Activated CD4-positive, alpha-beta T cell treated with anti-CD3 and anti-CD28 coated beads, Interleukin-2, amount 10 ng/mL, durations not matched to agents 24 days and 14 days (primary cell): ENCODE data around the gene ZSWIM8. TPM values are rescaled to one million over a fixed set of nuclear protein-coding genes. Genes with fewer than 3 reads are reported as not detected.
A peak's percentile ranks its signal among the peaks of the same experiment; 100 is the strongest.
"Not testable (repeated sequence)": the region's sequence is repeated elsewhere in the genome, so short reads cannot be mapped to it uniquely, and the experiment has no call there.

Experiments
- DNase-seq: peaks from one replicate; pipeline ENCODE4 v3.0.0; 2022
- H3K27ac Mint-ChIP-seq: one replicate; pipeline ENCODE4 v1.8.0; 2022; ENCODE audit warnings: mild to moderate bottlenecking, mixed read lengths
- H3K27me3 Mint-ChIP-seq: one replicate; pipeline ENCODE4 v1.8.0; 2022; ENCODE audit warnings: mixed read lengths
- H3K36me3 Mint-ChIP-seq: one replicate; pipeline ENCODE4 v1.8.0; 2022; ENCODE audit warnings: low read depth, mild to moderate bottlenecking, mixed read lengths
- H3K4me1 Mint-ChIP-seq: one replicate; pipeline ENCODE4 v1.8.0; 2021; ENCODE audit warnings: mixed read lengths
- H3K4me3 Mint-ChIP-seq: one replicate; pipeline ENCODE4 v1.8.0; 2022; ENCODE audit warnings: mild to moderate bottlenecking, moderate library complexity, mixed read lengths
- H3K9me3 Mint-ChIP-seq: one replicate; pipeline ENCODE4 v1.8.0; 2021; ENCODE audit warnings: mixed read lengths
- intact Hi-C: fragments of 100-400 bp; cut with micrococcal nuclease; formaldehyde crosslinking; loops from one replicate; pipeline ENCODE4 v1.15.1; 2023
- total RNA-seq: library from RNA; stranded (reverse); gene quantifications from 2 replicates; pipeline ENCODE4 v1.2.3, GENCODE V29; 2022

Gene ZSWIM8, protein sequence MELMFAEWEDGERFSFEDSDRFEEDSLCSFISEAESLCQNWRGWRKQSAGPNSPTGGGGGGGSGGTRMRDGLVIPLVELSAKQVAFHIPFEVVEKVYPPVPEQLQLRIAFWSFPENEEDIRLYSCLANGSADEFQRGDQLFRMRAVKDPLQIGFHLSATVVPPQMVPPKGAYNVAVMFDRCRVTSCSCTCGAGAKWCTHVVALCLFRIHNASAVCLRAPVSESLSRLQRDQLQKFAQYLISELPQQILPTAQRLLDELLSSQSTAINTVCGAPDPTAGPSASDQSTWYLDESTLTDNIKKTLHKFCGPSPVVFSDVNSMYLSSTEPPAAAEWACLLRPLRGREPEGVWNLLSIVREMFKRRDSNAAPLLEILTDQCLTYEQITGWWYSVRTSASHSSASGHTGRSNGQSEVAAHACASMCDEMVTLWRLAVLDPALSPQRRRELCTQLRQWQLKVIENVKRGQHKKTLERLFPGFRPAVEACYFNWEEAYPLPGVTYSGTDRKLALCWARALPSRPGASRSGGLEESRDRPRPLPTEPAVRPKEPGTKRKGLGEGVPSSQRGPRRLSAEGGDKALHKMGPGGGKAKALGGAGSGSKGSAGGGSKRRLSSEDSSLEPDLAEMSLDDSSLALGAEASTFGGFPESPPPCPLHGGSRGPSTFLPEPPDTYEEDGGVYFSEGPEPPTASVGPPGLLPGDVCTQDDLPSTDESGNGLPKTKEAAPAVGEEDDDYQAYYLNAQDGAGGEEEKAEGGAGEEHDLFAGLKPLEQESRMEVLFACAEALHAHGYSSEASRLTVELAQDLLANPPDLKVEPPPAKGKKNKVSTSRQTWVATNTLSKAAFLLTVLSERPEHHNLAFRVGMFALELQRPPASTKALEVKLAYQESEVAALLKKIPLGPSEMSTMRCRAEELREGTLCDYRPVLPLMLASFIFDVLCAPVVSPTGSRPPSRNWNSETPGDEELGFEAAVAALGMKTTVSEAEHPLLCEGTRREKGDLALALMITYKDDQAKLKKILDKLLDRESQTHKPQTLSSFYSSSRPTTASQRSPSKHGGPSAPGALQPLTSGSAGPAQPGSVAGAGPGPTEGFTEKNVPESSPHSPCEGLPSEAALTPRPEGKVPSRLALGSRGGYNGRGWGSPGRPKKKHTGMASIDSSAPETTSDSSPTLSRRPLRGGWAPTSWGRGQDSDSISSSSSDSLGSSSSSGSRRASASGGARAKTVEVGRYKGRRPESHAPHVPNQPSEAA (N-terminal part only)
- total RNA-seq = 50.8 and 53.5 TPM in 2 replicates

- intact Hi-C loops = loop anchor here (1.0 to 2.0 kb wide), 4 partner anchors 13 to 54 kb away; partner anchors contain the start of genes NDST2 and SEC24C
- peaks cover 39% of the 10 kb centered on the region for H3K4me1 Mint-ChIP-seq
- no peaks in the 10 kb centered on the region for H3K27me3 Mint-ChIP-seq
- H3K4me3 Mint-ChIP-seq = peak within 1 kb of the TSS; percentile 91
- no peaks in the 10 kb centered on the region for H3K9me3 Mint-ChIP-seq
- peak within 1 kb of the TSS; percentile 98 for H3K27ac Mint-ChIP-seq
- peak; percentile 94 for DNase-seq
- peaks cover 21% of the 10 kb centered on the region for H3K36me3 Mint-ChIP-seq
These were observed at the start of gene ZSWIM8 for GRCh38 chr10:73785211-73785720. Gene ZSWIM8, plus strand, starts transcription at chr10:73785606. Its CDS starts 273 bp downstream, at chr10:73785879.

- intact Hi-C loops = loop anchor here (5.0 kb wide), 2 partner anchors 113 to 488 kb away; partner anchors contain the start of gene MRPS16
- not testable (repeated sequence) for H3K27me3 Mint-ChIP-seq, DNase-seq, H3K4me3 Mint-ChIP-seq, H3K27ac Mint-ChIP-seq, H3K9me3 Mint-ChIP-seq
- Mint-ChIP-seq H3K36me3 (peaks cover 11% of the 10 kb centered on the region), H3K4me1 (peaks cover 20% of the 10 kb centered on the region)
These were observed 44.7 kb upstream of the ZSWIM8 start for GRCh38 chr10:73740501-73741254.

DNA sequence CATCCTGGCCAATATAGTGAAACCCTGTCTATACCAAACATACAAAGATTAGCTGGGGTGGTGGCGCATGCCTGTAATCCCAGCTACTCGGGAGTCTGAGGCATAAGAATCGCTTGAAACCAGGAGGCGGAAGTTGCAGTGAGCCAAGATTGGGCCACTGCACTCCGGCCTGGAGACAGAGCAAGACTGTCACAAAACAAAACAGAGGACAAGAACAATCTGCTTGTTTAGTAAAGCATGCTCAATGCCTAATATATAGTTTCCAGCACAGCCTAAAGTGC lies 43.0 kb upstream of the ZSWIM8 start:
- DNase-seq = no peak
- peak overlapping the region; percentile 100 for H3K27ac Mint-ChIP-seq

DNA sequence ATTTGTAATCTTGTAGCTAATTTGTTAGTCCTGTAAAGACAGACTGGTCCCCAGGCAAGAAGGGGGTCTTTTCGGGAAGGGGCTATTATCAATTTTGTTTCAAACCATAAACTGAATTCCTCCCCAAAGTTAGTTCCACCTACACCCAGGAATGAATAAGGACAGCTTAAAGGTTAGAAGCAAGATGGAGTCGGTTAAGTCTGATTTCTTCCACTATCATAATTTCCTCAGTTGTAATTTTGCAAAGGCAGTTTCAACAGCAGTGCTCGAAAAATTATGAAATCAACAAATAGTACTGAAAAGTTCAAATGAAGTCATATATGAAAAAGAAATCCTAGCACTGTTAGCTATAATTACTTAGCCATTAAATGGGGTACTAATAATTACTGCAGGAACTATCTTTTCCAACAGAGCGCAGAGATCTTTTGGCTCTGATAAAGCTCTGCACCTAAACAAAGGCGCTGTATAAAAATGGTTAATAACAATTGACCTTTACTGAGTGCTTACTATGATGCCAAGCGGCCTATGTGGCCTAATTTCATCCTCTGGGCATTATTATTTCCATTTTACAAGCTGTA lies 42.0 kb upstream of the ZSWIM8 start:
- intact Hi-C loops = loop anchor here (5.0 kb wide), 2 partner anchors 116 to 491 kb away; partner anchors contain the start of gene MRPS16

More for the DNA sequence above, 43.0 kb upstream of the ZSWIM8 start:
- peaks cover 30% of the 10 kb centered on the region for H3K4me1 Mint-ChIP-seq
- intact Hi-C loops = loop anchor here (5.0 kb wide), 2 partner anchors 115 to 490 kb away; partner anchors contain the start of gene MRPS16
- H3K36me3 Mint-ChIP-seq = peaks cover 20% of the 10 kb centered on the region
- H3K4me3 Mint-ChIP-seq = no peak overlapping the region
- H3K9me3 Mint-ChIP-seq = no peaks in the 10 kb centered on the region
- no peaks in the 10 kb centered on the region for H3K27me3 Mint-ChIP-seq

GRCh38 chr10:73743905-73744663 lies 41.3 kb upstream of the ZSWIM8 start, which contains the start of gene SEC24C:
Gene SEC24C, plus strand, starts transcription at chr10:73744372. Its CDS starts 2,461 bp downstream, at chr10:73746833.
- peaks cover 24% of the 10 kb centered on the region for H3K36me3 Mint-ChIP-seq
- H3K4me1 Mint-ChIP-seq = peaks cover 32% of the 10 kb centered on the region
- H3K27me3 Mint-ChIP-seq = no peaks in the 10 kb centered on the region
- intact Hi-C loops = loop anchor here (1.0 to 5.0 kb wide), 9 partner anchors 14 to 492 kb away; partner anchors contain the start of genes ANXA7, MRPS16, PPP3CB and ZSWIM8
- peak; percentile 98 for DNase-seq
- peak within 1 kb of the TSS; percentile 100 for H3K27ac Mint-ChIP-seq
- peak within 1 kb of the TSS; percentile 97 for H3K4me3 Mint-ChIP-seq
- no peaks in the 10 kb centered on the region for H3K9me3 Mint-ChIP-seq

More for the DNA sequence above, 42.0 kb upstream of the ZSWIM8 start:
- no peaks in the 10 kb centered on the region for H3K27me3 Mint-ChIP-seq
- H3K36me3 Mint-ChIP-seq = peaks cover 21% of the 10 kb centered on the region
- no peak for DNase-seq
- H3K4me1 Mint-ChIP-seq = peaks cover 30% of the 10 kb centered on the region
- H3K4me3 Mint-ChIP-seq = peak overlapping the region; percentile 97
- H3K27ac Mint-ChIP-seq = peak overlapping the region; percentile 100
- H3K9me3 Mint-ChIP-seq = no peaks in the 10 kb centered on the region

DNA sequence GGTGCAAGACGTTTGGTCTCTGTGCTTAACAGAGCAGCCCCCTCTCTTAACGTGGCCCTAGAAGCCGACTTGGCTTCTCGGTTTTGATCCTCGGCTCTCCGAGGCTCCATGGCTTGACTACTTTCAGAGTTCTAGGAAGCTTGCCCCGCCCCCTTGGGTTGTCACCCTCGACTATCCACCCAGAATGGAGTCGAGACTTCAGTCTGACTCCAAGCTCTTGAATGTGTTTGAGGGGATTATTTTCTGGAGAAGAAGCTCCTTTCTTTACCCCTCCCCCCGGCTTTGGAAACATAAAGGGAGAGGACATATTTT lies 40.8 kb upstream of the ZSWIM8 start:
- no peaks in the 10 kb centered on the region for H3K27me3 Mint-ChIP-seq
- no peaks in the 10 kb centered on the region for H3K9me3 Mint-ChIP-seq
- peak overlapping the region; percentile 97 for H3K4me3 Mint-ChIP-seq
- H3K4me1 Mint-ChIP-seq = peaks cover 35% of the 10 kb centered on the region
- peak; percentile 89 for DNase-seq
- H3K27ac Mint-ChIP-seq = peak overlapping the region; percentile 100
- intact Hi-C loops = loop anchor here (1.0 to 5.0 kb wide), 9 partner anchors 14 to 492 kb away; partner anchors contain the start of genes ANXA7, MRPS16, PPP3CB and ZSWIM8
- H3K36me3 Mint-ChIP-seq = peaks cover 25% of the 10 kb centered on the region

DNA sequence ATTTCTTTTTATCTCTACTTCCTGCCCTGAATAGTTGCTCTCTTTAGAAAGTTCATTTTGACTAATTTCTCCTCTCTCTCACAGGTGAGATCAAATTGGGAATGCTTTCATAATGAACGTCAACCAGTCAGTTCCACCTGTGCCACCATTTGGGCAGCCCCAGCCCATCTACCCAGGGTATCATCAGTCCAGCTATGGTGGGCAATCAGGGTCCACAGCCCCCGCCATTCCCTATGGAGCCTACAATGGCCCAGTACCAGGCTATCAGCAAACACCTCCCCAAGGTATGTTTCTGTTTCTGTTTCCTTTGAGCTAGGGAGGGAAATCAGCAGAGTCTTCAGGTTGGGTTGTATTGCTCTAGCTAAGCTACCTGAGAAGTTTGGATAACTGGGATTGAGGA lies 38.7 kb upstream of the ZSWIM8 start:
- H3K36me3 Mint-ChIP-seq = peaks cover 39% of the 10 kb centered on the region

DNA sequence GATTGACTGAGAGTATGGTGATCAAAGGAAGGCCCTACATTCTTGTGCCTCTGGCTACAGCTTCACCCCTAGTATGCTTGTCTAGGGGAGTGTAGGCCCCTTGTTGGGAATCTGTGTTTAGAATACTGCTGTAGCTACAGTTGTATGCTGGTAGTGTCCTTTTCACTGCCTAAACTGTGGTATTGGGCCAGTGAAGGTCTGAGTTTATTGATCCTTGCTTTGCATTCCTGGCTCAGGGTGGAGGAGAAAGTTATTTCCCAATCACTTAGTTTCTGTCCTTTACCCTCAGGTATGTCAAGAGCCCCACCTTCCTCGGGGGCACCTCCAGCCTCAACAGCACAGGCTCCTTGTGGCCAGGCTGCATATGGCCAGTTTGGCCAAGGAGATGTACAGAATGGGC lies 34.6 kb upstream of the ZSWIM8 start:
- no peaks in the 10 kb centered on the region for H3K27me3 Mint-ChIP-seq
- peaks cover 29% of the 10 kb centered on the region for H3K4me1 Mint-ChIP-seq
- H3K36me3 Mint-ChIP-seq = peaks cover 57% of the 10 kb centered on the region
- intact Hi-C loops = no loop called here
- no peak overlapping the region for H3K4me3 Mint-ChIP-seq
- H3K9me3 Mint-ChIP-seq = no peaks in the 10 kb centered on the region
- no peak overlapping the region for H3K27ac Mint-ChIP-seq
- no peak for DNase-seq

More for the DNA sequence above, 38.7 kb upstream of the ZSWIM8 start:
- peak overlapping the region; percentile 66 for H3K4me3 Mint-ChIP-seq
- H3K27ac Mint-ChIP-seq = peak overlapping the region; percentile 32
- no peak for DNase-seq
- H3K9me3 Mint-ChIP-seq = no peaks in the 10 kb centered on the region
- no peaks in the 10 kb centered on the region for H3K27me3 Mint-ChIP-seq
- intact Hi-C loops = no loop called here
- peaks cover 46% of the 10 kb centered on the region for H3K4me1 Mint-ChIP-seq

- Mint-ChIP-seq H3K27me3 (no peaks in the 10 kb centered on the region), H3K27ac (peak overlapping the region; percentile 31), H3K4me1 (peaks cover 27% of the 10 kb centered on the region), H3K4me3 (no peak overlapping the region), H3K9me3 (no peaks in the 10 kb centered on the region), H3K36me3 (peaks cover 62% of the 10 kb centered on the region)
- intact Hi-C loops = no loop called here
- no peak for DNase-seq
These were observed 29.2 kb upstream of the ZSWIM8 start for GRCh38 chr10:73756183-73756582.

DNA sequence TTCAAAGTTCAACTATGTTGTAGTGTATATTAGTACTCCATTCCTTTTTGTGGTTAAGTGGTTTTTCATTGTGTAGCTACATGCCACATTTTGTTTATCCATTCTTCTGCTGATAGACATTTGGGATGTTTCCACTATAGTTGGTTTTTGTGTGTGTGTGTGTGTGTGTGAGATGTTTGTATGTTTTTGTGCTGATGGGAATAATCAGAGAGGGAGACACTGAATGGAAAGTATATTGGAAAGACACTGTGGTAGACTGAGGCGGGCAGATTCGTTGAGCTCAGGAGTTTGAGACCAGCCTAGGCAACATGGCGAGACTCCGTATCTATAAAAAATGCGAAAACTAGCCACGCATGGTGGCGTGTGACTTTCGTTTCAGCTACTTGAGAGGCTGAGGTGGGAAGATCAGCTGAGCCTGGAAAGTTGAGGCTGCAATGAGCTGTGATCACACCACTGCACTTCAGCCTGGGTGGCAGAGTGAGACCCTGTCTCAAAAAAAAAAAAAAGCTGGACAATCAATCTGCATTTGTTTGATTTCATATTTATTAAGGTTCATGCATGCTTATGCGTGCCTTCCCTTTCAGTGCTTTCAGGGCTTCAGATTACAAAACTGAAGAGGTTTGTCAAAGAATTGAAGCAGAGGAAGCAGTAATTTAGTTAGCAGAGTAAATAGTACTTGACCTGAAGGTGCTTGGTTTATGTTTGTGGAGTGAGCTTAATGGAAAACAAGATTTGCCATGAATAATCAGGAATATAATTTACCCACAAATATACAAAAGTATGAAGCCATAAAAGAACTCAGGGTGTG lies 26.5 kb upstream of the ZSWIM8 start:
- Mint-ChIP-seq H3K4me3 (peak overlapping the region; percentile 52), H3K9me3 (no peaks in the 10 kb centered on the region), H3K27me3 (no peaks in the 10 kb centered on the region), H3K27ac (peak overlapping the region; percentile 85), H3K36me3 (peaks cover 66% of the 10 kb centered on the region), H3K4me1 (peaks cover 37% of the 10 kb centered on the region)
- intact Hi-C loops = loop anchor here (2.0 kb wide), 1 partner anchor 14 kb away; the partner anchor contains the start of gene SEC24C
- no peak for DNase-seq

- Mint-ChIP-seq H3K36me3 (peaks cover 65% of the 10 kb centered on the region), H3K27me3 (no peaks in the 10 kb centered on the region), H3K9me3 (no peaks in the 10 kb centered on the region), H3K4me3 (peak overlapping the region; percentile 52), H3K4me1 (peaks cover 37% of the 10 kb centered on the region), H3K27ac (peak overlapping the region; percentile 85)
- intact Hi-C loops = loop anchor here (2.0 kb wide), 1 partner anchor 15 kb away; the partner anchor contains the start of gene SEC24C
- DNase-seq = peak; percentile 72
These were observed 25.8 kb upstream of the ZSWIM8 start for GRCh38 chr10:73759512-73760115.
